SH-SY5Y (cell line): ENCODE results near the gene ZEB1.

Source experiments
- GATA2 ChIP-seq: IDR thresholded peaks from 2 replicates; pipeline ENCODE4 v1.6.1; 2011; ENCODE audit warnings: mild to moderate bottlenecking, low read depth, low read length
- GATA3 ChIP-seq: IDR thresholded peaks from 2 replicates; pipeline ENCODE4 v1.6.1; 2011; ENCODE audit warnings: low read depth, mild to moderate bottlenecking, low read length, moderate library complexity

- TF ChIP-seq GATA3 (no peak), GATA2 (no peak)
Observed at GRCh38 chr10:31381766-31382316, 62.8 kb downstream of the ZEB1 start.
